ENCODE data around the gene SOS1. TPM values are rescaled to one million over a fixed set of nuclear protein-coding genes. Genes with fewer than 3 reads are reported as not detected.

SOS1 gene
- total and polyA plus RNA-seq, 2 donors (not counting 3 experiments of a cell fraction or from before 2014, with no cell fraction given) = 22.2 to 32.5 TPM

DNA sequence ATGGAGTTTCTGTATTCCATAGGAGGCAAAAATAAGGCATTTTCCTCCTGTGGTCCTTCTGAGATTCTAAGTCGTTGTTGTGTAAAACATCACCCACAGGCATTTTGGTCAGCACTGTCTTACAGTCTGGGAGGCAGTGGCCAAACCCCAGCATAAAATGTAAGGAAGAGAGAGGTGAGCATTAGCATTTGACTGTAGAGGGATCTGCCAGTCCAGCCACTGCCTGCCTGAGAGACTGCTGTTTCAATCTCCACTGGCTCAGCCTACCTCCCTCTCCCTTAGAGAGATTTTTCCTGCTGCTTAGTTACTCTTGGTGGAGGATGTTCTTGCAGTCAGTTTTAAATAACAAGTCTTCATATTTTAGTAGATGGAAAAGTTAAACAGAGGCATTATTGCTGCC lies 154.2 kb downstream of the SOS1 start:
- Histone ChIP-seq H4K20me1 (replicated peaks; ENCODE audit: control insufficient read depth, extremely low read depth, insufficient read depth, low read length) (no peaks in the 10 kb centered on the region), H3K9me3 (replicated peaks; ENCODE audit: control insufficient read depth, insufficient read depth, low read length) (no peaks in the 10 kb centered on the region), H3K9ac (replicated peaks; ENCODE audit: extremely low read depth, insufficient read depth, low read length) (no peak overlapping the region), H3K27ac (ENCODE audit: insufficient read depth, low read depth, low read length) (no peak overlapping the region), H3K79me2 (ENCODE audit: control insufficient read depth, insufficient read depth, low read length) (no peaks in the 10 kb centered on the region), H3K36me3 (ENCODE audit: control insufficient read depth in 2 of 2, extremely low read depth in 1 of 2, insufficient read depth in 2 of 2, low read length in 2 of 2) (no peaks in the 10 kb centered on the region), H3K4me2 (ENCODE audit: insufficient read depth, low read length) (no peak overlapping the region), H2AFZ (ENCODE audit: low read depth, low read length) (no peak overlapping the region), H3K9me1 (replicated peaks; ENCODE audit: control insufficient read depth, extremely low read depth, insufficient read depth, low read length) (no peaks in the 10 kb centered on the region), H3K27me3 (ENCODE audit: control insufficient read depth in 2 of 2, insufficient read depth in 2 of 2, low read length in 2 of 2) (no peaks in the 10 kb centered on the region), H3K4me1 (ENCODE audit: control insufficient read depth, extremely low read depth, insufficient read depth, low read length) (no peaks in the 10 kb centered on the region), H3K4me3 (replicated peaks in 1 of 3; ENCODE audit: insufficient read depth in 1 of 3, low read depth in 1 of 3, low read length in 3 of 3) (no peak overlapping the region)
- FAIRE-seq = no peak
- dilution Hi-C loops (cut with MboI; ENCODE audit: extremely low pct_ligation_motif_present, low sequenced_read_pairs) = no loop called here
- POLR2A ChIA-PET = no interaction called here
- intact Hi-C loops (cut with micrococcal nuclease) = no loop called here
- TF ChIP-seq, protein P1, sequence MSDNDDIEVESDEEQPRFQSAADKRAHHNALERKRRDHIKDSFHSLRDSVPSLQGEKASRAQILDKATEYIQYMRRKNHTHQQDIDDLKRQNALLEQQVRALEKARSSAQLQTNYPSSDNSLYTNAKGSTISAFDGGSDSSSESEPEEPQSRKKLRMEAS (IDR thresholded peaks at IDR 0.05; ENCODE audit: insufficient read depth, insufficient read length) = no peak
- TF ChIP-seq GATA2 (IDR thresholded peaks at IDR 0.05; ENCODE audit: insufficient read depth, insufficient read length, low read depth, low read length) (no peak), MYC (IDR thresholded peaks at IDR 0.05; ENCODE audit: low read depth, low read length) (no peak), POLR2AphosphoS5 (IDR thresholded peaks at IDR 0.05; ENCODE audit: insufficient read depth, low read depth, low read length) (no peak), FOS (IDR thresholded peaks at IDR 0.05; ENCODE audit: borderline replicate concordance, insufficient read depth, low read length) (no peak), JUN (IDR thresholded peaks at IDR 0.05; ENCODE audit: borderline replicate concordance, insufficient read depth, insufficient read length, low read depth) (no peak), POLR2A (IDR thresholded peaks at IDR 0.05; ENCODE audit: low read depth, low read length) (no peak), EZH2 (IDR thresholded peaks at IDR 0.05; ENCODE audit: borderline replicate concordance, low read depth, low read length, severe bottlenecking) (no peak)
- TF ChIP-seq, protein P2, sequence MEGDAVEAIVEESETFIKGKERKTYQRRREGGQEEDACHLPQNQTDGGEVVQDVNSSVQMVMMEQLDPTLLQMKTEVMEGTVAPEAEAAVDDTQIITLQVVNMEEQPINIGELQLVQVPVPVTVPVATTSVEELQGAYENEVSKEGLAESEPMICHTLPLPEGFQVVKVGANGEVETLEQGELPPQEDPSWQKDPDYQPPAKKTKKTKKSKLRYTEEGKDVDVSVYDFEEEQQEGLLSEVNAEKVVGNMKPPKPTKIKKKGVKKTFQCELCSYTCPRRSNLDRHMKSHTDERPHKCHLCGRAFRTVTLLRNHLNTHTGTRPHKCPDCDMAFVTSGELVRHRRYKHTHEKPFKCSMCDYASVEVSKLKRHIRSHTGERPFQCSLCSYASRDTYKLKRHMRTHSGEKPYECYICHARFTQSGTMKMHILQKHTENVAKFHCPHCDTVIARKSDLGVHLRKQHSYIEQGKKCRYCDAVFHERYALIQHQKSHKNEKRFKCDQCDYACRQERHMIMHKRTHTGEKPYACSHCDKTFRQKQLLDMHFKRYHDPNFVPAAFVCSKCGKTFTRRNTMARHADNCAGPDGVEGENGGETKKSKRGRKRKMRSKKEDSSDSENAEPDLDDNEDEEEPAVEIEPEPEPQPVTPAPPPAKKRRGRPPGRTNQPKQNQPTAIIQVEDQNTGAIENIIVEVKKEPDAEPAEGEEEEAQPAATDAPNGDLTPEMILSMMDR (IDR thresholded peaks at IDR 0.05; ENCODE audit: extremely low read depth in 1 of 2, insufficient read depth in 1 of 2, low read depth in 1 of 2, low read length in 2 of 2) = no peak
- DNase-seq (ENCODE audit: low read depth, low spot score) = no peak
- no TSS peak for BruUV-seq (replicated peaks)
- CTCF ChIA-PET = no interaction called here
